Mesenchymal stem cell (in vitro differentiated cells and primary cell): ENCODE data around the gene ELOVL2.

Source experiments
- DNase-seq: peaks from one replicate; pipeline ENCODE4 v3.0.0-alpha.2; 2013
- H2AFZ ChIP-seq: one replicate; pipeline ENCODE4 v1.6.1; 2013; ENCODE audit warnings: low read depth, mild to moderate bottlenecking, control low read depth, inconsistent platforms, low read length, moderate library complexity
- H2AK5ac ChIP-seq: 2 replicates; pipeline ENCODE4 v1.6.1; 2013; ENCODE audit warnings: low read length, moderate library complexity, mild to moderate bottlenecking, inconsistent platforms; ENCODE audit not compliant: severe bottlenecking
- H2BK120ac ChIP-seq: one replicate; pipeline ENCODE4 v1.6.1; 2013; ENCODE audit warnings: low read depth, mild to moderate bottlenecking, inconsistent platforms, low read length, moderate library complexity
- H2BK12ac ChIP-seq, 2 experiments: one replicate each; pipeline ENCODE4 v1.6.1; 2013; ENCODE audit warnings: inconsistent platforms in 2 of 2, low read length in 2 of 2, mild to moderate bottlenecking in 2 of 2, moderate library complexity in 2 of 2, control low read depth in 1 of 2
- H2BK15ac ChIP-seq: one replicate; pipeline ENCODE4 v1.6.1; 2013; ENCODE audit warnings: mild to moderate bottlenecking, low read depth, inconsistent platforms; ENCODE audit not compliant: poor library complexity, severe bottlenecking
- H2BK5ac ChIP-seq: 2 replicates; pipeline ENCODE4 v1.6.1; 2013; ENCODE audit warnings: low read depth, mild to moderate bottlenecking, low read length, control low read depth, inconsistent platforms; ENCODE audit not compliant: poor library complexity, severe bottlenecking
- H3K14ac ChIP-seq, 2 experiments: one replicate each; pipeline ENCODE4 v1.6.1; 2013; ENCODE audit warnings: inconsistent platforms in 2 of 2, low read length in 2 of 2, control low read depth in 1 of 2, mild to moderate bottlenecking in 1 of 2, moderate library complexity in 1 of 2
- H3K18ac ChIP-seq, 2 experiments: one replicate each; pipeline ENCODE4 v1.6.1; 2013; ENCODE audit warnings: inconsistent platforms in 2 of 2, low read length in 2 of 2, control low read depth in 1 of 2, low read depth in 1 of 2, mild to moderate bottlenecking in 1 of 2
- H3K23ac ChIP-seq, 2 experiments: one replicate each; pipeline ENCODE4 v1.6.1; 2013; ENCODE audit warnings: inconsistent platforms in 2 of 2, low read length in 2 of 2, mild to moderate bottlenecking in 2 of 2, moderate library complexity in 2 of 2, control low read depth in 1 of 2
- H3K27ac ChIP-seq: 2 replicates; pipeline ENCODE4 v1.5.1; 2013; ENCODE audit warnings: mild to moderate bottlenecking, moderate library complexity, low read length, control low read depth, inconsistent platforms; ENCODE audit not compliant: poor library complexity, severe bottlenecking
- H3K27me3 ChIP-seq, 2 experiments: 2 replicates each; pipeline versions ENCODE4 v1.6.1 to v1.7.0; 2013; ENCODE audit warnings: low read length in 2 of 2, mild to moderate bottlenecking in 2 of 2, moderate library complexity in 2 of 2, control low read depth in 1 of 2, inconsistent platforms in 1 of 2; ENCODE audit not compliant: control insufficient read depth in 1 of 2, insufficient read depth in 1 of 2
- H3K36me3 ChIP-seq, 2 experiments: 2 replicates each; pipeline versions ENCODE4 v1.6.1 to v1.7.0; 2013; ENCODE audit warnings: low read length in 2 of 2, control low read depth in 1 of 2, inconsistent platforms in 1 of 2, low read depth in 1 of 2, mild to moderate bottlenecking in 1 of 2; ENCODE audit not compliant: insufficient read depth in 2 of 2, control insufficient read depth in 1 of 2
- H3K4ac ChIP-seq, 2 experiments: one replicate each; pipeline ENCODE4 v1.6.1; 2013; ENCODE audit warnings: inconsistent platforms in 2 of 2, low read length in 2 of 2, mild to moderate bottlenecking in 2 of 2, moderate library complexity in 2 of 2, control low read depth in 1 of 2, low read depth in 1 of 2
- H3K4me1 ChIP-seq: 2 replicates; pipeline ENCODE4 v1.6.1; 2013; ENCODE audit warnings: low read depth, low read length, control low read depth; ENCODE audit not compliant: control insufficient read depth, insufficient read depth
- H3K4me2 ChIP-seq: 2 replicates; pipeline ENCODE4 v1.6.1; 2013; ENCODE audit warnings: low read length, mild to moderate bottlenecking, inconsistent platforms; ENCODE audit not compliant: poor library complexity, severe bottlenecking
- H3K4me3 ChIP-seq, 2 experiments: 2 replicates each; pipeline versions ENCODE4 v1.5.1 to v1.7.0; 2013; ENCODE audit warnings: low read length in 2 of 2, mild to moderate bottlenecking in 2 of 2, control low read depth in 1 of 2, low read depth in 1 of 2; ENCODE audit not compliant: insufficient read depth in 1 of 2
- H3K79me1 ChIP-seq: replicated peaks from 2 replicates; pipeline ENCODE4 v1.6.1; 2013; ENCODE audit warnings: mild to moderate bottlenecking, control low read depth, low read length, inconsistent platforms; ENCODE audit not compliant: poor library complexity, severe bottlenecking
- H3K9ac ChIP-seq: 2 replicates; pipeline ENCODE4 v1.7.0; 2013; ENCODE audit warnings: mild to moderate bottlenecking, low read length, moderate library complexity
- H3K9me3 ChIP-seq: 2 replicates; pipeline ENCODE4 v1.7.0; 2013; ENCODE audit warnings: mild to moderate bottlenecking, low read length; ENCODE audit not compliant: control insufficient read depth
- H4K8ac ChIP-seq: one replicate; pipeline ENCODE4 v1.6.1; 2013; ENCODE audit warnings: inconsistent platforms, mild to moderate bottlenecking, low read length, moderate library complexity
- H4K91ac ChIP-seq: one replicate; pipeline ENCODE4 v1.6.1; 2013; ENCODE audit warnings: mild to moderate bottlenecking, low read length, inconsistent platforms
- WGBS: methylation state at CpG from one replicate; pipeline ENCODE4 v1.1.7; 2013; ENCODE audit warnings: mixed read lengths; 5-methylcytosine and 5-hydroxymethylcytosine counted together

The ELOVL2 gene

GRCh38 chr6:11036977-11037430 is 7.1 kb downstream of the ELOVL2 start:
- Histone ChIP-seq H3K36me3 (no peaks in the 10 kb centered on the region), H3K4me3 (no peak overlapping the region), H3K18ac (peak overlapping the region in 1 of 2 experiments; percentile 33), H2BK15ac (peak overlapping the region; percentile 67), H3K4ac (no peak overlapping the region), H2BK5ac (no peak overlapping the region), H2BK120ac (peak overlapping the region; percentile 8), H3K27ac (no peak overlapping the region), H3K4me2 (no peak overlapping the region), H4K8ac (no peak overlapping the region), H2BK12ac (no peak overlapping the region), H2AK5ac (no peak overlapping the region), H4K91ac (no peak overlapping the region), H2AFZ (no peak overlapping the region), H3K14ac (no peak overlapping the region), H3K4me1 (no peaks in the 10 kb centered on the region), H3K27me3 (no peaks in the 10 kb centered on the region), H3K23ac (no peak overlapping the region), H3K9ac (no peak overlapping the region), H3K79me1 (no peaks in the 10 kb centered on the region), H3K9me3 (no peaks in the 10 kb centered on the region)
- no CpG with 5 or more reads among the region's 2 CpGs for WGBS
- DNase-seq = no peak

GRCh38 chr6:11036351-11036740 is 7.8 kb downstream of the ELOVL2 start:
- Histone ChIP-seq H3K9me3 (no peaks in the 10 kb centered on the region), H2BK120ac (no peak overlapping the region), H3K27me3 (no peaks in the 10 kb centered on the region), H3K4me1 (no peaks in the 10 kb centered on the region), H3K36me3 (no peaks in the 10 kb centered on the region), H2AK5ac (no peak overlapping the region), H3K79me1 (no peaks in the 10 kb centered on the region), H2AFZ (no peak overlapping the region), H2BK5ac (no peak overlapping the region), H3K4ac (peak overlapping the region in 1 of 2 experiments; percentile 60), H3K27ac (no peak overlapping the region), H3K14ac (no peak overlapping the region), H2BK15ac (no peak overlapping the region), H3K18ac (peak overlapping the region in 1 of 2 experiments; percentile 62), H3K4me3 (no peak overlapping the region), H3K4me2 (no peak overlapping the region), H4K8ac (peak overlapping the region; percentile 19), H4K91ac (no peak overlapping the region), H2BK12ac (no peak overlapping the region), H3K23ac (no peak overlapping the region), H3K9ac (no peak overlapping the region)
- no peak for DNase-seq
- WGBS = 95% methylated on average over 4 of the region's 4 CpGs

GRCh38 chr6:11035616-11036350 is 8.3 kb downstream of the ELOVL2 start:
- Histone ChIP-seq H3K9ac (no peak overlapping the region), H3K9me3 (no peaks in the 10 kb centered on the region), H2BK120ac (no peak overlapping the region), H3K4me1 (no peaks in the 10 kb centered on the region), H3K36me3 (no peaks in the 10 kb centered on the region), H3K14ac (no peak overlapping the region), H3K4ac (no peak overlapping the region), H2BK12ac (no peak overlapping the region), H2BK5ac (no peak overlapping the region), H2AK5ac (no peak overlapping the region), H2AFZ (no peak overlapping the region), H3K4me2 (no peak overlapping the region), H2BK15ac (no peak overlapping the region), H3K18ac (no peak overlapping the region), H3K23ac (no peak overlapping the region), H4K91ac (no peak overlapping the region), H3K79me1 (no peaks in the 10 kb centered on the region), H3K4me3 (no peak overlapping the region), H4K8ac (no peak overlapping the region), H3K27me3 (no peaks in the 10 kb centered on the region), H3K27ac (no peak overlapping the region)
- 95% methylated on average over 3 of the region's 7 CpGs for WGBS
- DNase-seq = no peak

- Histone ChIP-seq H3K23ac (no peak overlapping the region), H3K9ac (no peak overlapping the region), H2BK15ac (no peak overlapping the region), H2AK5ac (no peak overlapping the region), H3K14ac (no peak overlapping the region), H4K91ac (no peak overlapping the region), H3K79me1 (no peaks in the 10 kb centered on the region), H2BK12ac (no peak overlapping the region), H4K8ac (no peak overlapping the region), H3K4me1 (no peaks in the 10 kb centered on the region), H3K27ac (no peak overlapping the region), H3K27me3 (no peaks in the 10 kb centered on the region), H2BK5ac (no peak overlapping the region), H2BK120ac (no peak overlapping the region), H2AFZ (no peak overlapping the region), H3K4me3 (no peak overlapping the region), H3K36me3 (no peaks in the 10 kb centered on the region), H3K4me2 (no peak overlapping the region), H3K9me3 (no peaks in the 10 kb centered on the region), H3K4ac (no peak overlapping the region), H3K18ac (no peak overlapping the region)
- DNase-seq = peak; percentile 74
Measured at GRCh38 chr6:11033825-11034224, 10.3 kb downstream of the ELOVL2 start.
